ENCODE data around the gene YJEFN3.

DNA sequence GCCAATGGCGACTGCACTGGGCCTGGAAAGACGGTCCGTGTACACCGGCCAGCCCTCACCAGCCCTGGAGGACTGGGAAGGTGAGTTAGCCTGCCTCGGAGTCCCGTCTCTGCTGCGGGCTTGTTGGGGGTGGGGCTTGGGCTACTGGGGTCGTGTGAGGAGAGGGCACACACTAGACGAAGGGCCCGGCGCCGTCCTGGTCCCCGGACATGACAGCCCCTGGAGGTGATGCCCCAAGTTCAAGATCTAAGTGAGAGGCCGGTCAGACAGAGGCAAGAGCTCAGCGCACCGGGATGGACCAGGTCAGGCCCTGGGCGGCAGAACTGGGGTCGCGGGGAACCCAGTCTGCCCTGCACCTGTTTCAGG lies 11.0 kb downstream of the YJEFN3 start:
- TF ChIP-seq POLR2A (IDR thresholded peaks at IDR 0.05; ENCODE audit: low read length) (no peak), MAZ (IDR thresholded peaks at IDR 0.05; ENCODE audit: borderline replicate concordance, low read depth, low read length) (no peak), POLR2AphosphoS2 (conservative IDR thresholded peaks at IDR 0.05; ENCODE audit: low read length) (no peak), GATA3 (IDR thresholded peaks at IDR 0.05; ENCODE audit: borderline replicate concordance) (no peak), RCOR1 (IDR thresholded peaks at IDR 0.05; ENCODE audit: low read depth, low read length) (no peak), JUN (IDR thresholded peaks at IDR 0.05) (no peak), SMC3 (IDR thresholded peaks at IDR 0.05) (no peak), CBX2 (IDR thresholded peaks at IDR 0.05; ENCODE audit: borderline replicate concordance, low read depth) (no peak)
- TF ChIP-seq, protein P1, sequence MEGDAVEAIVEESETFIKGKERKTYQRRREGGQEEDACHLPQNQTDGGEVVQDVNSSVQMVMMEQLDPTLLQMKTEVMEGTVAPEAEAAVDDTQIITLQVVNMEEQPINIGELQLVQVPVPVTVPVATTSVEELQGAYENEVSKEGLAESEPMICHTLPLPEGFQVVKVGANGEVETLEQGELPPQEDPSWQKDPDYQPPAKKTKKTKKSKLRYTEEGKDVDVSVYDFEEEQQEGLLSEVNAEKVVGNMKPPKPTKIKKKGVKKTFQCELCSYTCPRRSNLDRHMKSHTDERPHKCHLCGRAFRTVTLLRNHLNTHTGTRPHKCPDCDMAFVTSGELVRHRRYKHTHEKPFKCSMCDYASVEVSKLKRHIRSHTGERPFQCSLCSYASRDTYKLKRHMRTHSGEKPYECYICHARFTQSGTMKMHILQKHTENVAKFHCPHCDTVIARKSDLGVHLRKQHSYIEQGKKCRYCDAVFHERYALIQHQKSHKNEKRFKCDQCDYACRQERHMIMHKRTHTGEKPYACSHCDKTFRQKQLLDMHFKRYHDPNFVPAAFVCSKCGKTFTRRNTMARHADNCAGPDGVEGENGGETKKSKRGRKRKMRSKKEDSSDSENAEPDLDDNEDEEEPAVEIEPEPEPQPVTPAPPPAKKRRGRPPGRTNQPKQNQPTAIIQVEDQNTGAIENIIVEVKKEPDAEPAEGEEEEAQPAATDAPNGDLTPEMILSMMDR (IDR thresholded peaks at IDR 0.05) = no peak
- TF ChIP-seq, protein P2, sequence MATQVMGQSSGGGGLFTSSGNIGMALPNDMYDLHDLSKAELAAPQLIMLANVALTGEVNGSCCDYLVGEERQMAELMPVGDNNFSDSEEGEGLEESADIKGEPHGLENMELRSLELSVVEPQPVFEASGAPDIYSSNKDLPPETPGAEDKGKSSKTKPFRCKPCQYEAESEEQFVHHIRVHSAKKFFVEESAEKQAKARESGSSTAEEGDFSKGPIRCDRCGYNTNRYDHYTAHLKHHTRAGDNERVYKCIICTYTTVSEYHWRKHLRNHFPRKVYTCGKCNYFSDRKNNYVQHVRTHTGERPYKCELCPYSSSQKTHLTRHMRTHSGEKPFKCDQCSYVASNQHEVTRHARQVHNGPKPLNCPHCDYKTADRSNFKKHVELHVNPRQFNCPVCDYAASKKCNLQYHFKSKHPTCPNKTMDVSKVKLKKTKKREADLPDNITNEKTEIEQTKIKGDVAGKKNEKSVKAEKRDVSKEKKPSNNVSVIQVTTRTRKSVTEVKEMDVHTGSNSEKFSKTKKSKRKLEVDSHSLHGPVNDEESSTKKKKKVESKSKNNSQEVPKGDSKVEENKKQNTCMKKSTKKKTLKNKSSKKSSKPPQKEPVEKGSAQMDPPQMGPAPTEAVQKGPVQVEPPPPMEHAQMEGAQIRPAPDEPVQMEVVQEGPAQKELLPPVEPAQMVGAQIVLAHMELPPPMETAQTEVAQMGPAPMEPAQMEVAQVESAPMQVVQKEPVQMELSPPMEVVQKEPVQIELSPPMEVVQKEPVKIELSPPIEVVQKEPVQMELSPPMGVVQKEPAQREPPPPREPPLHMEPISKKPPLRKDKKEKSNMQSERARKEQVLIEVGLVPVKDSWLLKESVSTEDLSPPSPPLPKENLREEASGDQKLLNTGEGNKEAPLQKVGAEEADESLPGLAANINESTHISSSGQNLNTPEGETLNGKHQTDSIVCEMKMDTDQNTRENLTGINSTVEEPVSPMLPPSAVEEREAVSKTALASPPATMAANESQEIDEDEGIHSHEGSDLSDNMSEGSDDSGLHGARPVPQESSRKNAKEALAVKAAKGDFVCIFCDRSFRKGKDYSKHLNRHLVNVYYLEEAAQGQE (IDR thresholded peaks at IDR 0.05) = no peak
- TF ChIP-seq, protein P3, sequence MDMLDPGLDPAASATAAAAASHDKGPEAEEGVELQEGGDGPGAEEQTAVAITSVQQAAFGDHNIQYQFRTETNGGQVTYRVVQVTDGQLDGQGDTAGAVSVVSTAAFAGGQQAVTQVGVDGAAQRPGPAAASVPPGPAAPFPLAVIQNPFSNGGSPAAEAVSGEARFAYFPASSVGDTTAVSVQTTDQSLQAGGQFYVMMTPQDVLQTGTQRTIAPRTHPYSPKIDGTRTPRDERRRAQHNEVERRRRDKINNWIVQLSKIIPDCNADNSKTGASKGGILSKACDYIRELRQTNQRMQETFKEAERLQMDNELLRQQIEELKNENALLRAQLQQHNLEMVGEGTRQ (IDR thresholded peaks at IDR 0.05) = no peak
- TF ChIP-seq, protein P4, sequence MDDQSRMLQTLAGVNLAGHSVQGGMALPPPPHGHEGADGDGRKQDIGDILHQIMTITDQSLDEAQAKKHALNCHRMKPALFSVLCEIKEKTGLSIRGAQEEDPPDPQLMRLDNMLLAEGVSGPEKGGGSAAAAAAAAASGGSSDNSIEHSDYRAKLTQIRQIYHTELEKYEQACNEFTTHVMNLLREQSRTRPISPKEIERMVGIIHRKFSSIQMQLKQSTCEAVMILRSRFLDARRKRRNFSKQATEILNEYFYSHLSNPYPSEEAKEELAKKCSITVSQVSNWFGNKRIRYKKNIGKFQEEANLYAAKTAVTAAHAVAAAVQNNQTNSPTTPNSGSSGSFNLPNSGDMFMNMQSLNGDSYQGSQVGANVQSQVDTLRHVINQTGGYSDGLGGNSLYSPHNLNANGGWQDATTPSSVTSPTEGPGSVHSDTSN (IDR thresholded peaks at IDR 0.05) = no peak
- TF ChIP-seq, protein P5, sequence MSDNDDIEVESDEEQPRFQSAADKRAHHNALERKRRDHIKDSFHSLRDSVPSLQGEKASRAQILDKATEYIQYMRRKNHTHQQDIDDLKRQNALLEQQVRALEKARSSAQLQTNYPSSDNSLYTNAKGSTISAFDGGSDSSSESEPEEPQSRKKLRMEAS (IDR thresholded peaks at IDR 0.05) = no peak

All from A549 (cell line).